ENCODE measurements around the gene LGR4. TPM values are rescaled to one million over a fixed set of nuclear protein-coding genes. Genes with fewer than 3 reads are reported as not detected.

The LGR4 gene
- total and polyA plus RNA-seq, 2 of the 13 experiments (the other 11 are each of a cell fraction or from before 2014, with no cell fraction given): 42.1 to 68.7 TPM

DNA sequence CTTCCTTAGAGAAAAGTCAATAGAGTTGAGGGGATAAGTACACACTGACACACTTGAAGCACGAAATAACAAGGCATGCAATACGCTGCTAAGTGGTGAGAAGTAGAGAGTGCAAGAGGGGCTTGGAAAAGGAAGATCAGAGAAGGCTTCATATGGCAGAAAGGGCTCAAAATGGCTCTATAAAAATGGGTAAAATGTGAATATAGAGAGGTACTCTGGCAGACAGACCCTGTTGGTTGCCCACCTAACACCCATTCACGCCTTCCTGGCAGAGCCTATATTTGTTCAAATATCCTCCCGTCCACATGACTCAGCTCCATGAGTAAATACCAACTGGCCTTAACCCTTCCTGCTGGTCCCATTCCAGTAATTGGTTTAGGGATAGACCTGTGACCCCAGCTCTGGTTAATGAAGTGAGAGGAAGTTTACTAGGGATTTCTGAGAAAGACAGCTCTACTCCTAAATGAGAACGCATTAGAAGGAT lies 70.7 kb downstream of the LGR4 start (continued):
- TF ChIP-seq, protein P1, sequence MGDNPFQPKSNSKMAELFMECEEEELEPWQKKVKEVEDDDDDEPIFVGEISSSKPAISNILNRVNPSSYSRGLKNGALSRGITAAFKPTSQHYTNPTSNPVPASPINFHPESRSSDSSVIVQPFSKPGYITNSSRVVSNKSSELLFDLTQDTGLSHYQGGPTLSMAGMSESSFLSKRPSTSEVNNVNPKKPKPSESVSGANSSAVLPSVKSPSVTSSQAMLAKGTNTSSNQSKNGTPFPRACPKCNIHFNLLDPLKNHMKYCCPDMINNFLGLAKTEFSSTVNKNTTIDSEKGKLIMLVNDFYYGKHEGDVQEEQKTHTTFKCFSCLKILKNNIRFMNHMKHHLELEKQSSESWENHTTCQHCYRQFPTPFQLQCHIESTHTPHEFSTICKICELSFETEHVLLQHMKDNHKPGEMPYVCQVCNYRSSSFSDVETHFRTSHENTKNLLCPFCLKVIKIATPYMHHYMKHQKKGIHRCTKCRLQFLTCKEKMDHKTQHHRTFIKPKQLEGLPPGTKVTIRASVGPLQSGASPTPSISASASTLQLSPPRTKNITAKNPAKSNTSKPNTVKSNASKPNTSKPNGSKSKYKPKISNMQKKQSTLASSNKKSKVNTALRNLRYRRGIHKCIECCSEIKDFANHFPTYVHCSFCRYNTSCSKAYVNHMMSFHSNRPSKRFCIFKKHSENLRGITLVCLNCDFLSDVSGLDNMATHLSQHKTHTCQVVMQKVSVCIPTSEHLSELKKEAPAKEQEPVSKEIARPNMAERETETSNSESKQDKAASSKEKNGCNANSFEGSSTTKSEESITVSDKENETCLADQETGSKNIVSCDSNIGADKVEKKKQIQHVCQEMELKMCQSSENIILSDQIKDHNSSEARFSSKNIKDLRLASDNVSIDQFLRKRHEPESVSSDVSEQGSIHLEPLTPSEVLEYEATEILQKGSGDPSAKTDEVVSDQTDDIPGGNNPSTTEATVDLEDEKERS (CRISPR knock-in tag; IDR thresholded peaks at IDR 0.05): no peak
- TF ChIP-seq NFKBIZ (CRISPR knock-in tag; IDR thresholded peaks at IDR 0.05) (peak; percentile 76), TMF1 (CRISPR knock-in tag; IDR thresholded peaks at IDR 0.05; ENCODE audit: low read depth) (no peak), ZNF687 (CRISPR knock-in tag; IDR thresholded peaks at IDR 0.05) (no peak), RAD21 (CRISPR knock-in tag; IDR thresholded peaks at IDR 0.05) (no peak), NR2C2 (CRISPR knock-in tag; IDR thresholded peaks at IDR 0.05; ENCODE audit: borderline replicate concordance) (peak; percentile 82), HNF4G (IDR thresholded peaks at IDR 0.05; ENCODE audit: borderline replicate concordance, low read depth, low read length) (no peak), HNF4G (CRISPR knock-in tag; IDR thresholded peaks at IDR 0.05; ENCODE audit: borderline replicate concordance, low read depth) (peak; percentile 76; the same call in 1 of the 2 replicates), CSRNP1 (CRISPR knock-in tag; IDR thresholded peaks at IDR 0.05) (no peak), SP140L (CRISPR knock-in tag; IDR thresholded peaks at IDR 0.05; ENCODE audit: borderline replicate concordance) (no peak), NCOA2 (CRISPR knock-in tag; IDR thresholded peaks at IDR 0.05) (peak; percentile 93), ZNF513 (CRISPR knock-in tag; conservative IDR thresholded peaks at IDR 0.05) (no peak)
- TF ChIP-seq, protein P2, sequence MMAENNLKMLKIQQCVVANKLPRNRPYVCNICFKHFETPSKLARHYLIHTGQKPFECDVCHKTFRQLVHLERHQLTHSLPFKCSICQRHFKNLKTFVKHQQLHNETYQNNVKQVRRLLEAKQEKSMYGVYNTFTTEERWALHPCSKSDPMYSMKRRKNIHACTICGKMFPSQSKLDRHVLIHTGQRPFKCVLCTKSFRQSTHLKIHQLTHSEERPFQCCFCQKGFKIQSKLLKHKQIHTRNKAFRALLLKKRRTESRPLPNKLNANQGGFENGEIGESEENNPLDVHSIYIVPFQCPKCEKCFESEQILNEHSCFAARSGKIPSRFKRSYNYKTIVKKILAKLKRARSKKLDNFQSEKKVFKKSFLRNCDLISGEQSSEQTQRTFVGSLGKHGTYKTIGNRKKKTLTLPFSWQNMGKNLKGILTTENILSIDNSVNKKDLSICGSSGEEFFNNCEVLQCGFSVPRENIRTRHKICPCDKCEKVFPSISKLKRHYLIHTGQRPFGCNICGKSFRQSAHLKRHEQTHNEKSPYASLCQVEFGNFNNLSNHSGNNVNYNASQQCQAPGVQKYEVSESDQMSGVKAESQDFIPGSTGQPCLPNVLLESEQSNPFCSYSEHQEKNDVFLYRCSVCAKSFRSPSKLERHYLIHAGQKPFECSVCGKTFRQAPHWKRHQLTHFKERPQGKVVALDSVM (CRISPR knock-in tag; IDR thresholded peaks at IDR 0.05): no peak
- TF ChIP-seq, protein P3, sequence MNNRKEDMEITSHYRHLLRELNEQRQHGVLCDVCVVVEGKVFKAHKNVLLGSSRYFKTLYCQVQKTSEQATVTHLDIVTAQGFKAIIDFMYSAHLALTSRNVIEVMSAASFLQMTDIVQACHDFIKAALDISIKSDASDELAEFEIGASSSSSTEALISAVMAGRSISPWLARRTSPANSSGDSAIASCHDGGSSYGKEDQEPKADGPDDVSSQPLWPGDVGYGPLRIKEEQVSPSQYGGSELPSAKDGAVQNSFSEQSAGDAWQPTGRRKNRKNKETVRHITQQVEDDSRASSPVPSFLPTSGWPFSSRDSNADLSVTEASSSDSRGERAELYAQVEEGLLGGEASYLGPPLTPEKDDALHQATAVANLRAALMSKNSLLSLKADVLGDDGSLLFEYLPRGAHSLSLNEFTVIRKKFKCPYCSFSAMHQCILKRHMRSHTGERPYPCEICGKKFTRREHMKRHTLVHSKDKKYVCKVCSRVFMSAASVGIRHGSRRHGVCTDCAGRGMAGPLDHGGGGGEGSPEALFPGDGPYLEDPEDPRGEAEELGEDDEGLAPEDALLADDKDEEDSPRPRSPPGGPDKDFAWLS (CRISPR knock-in tag; IDR thresholded peaks at IDR 0.05; ENCODE audit: borderline replicate concordance): no peak

Measured in HepG2 (cell line).